Dermis blood vessel endothelial cell (primary cell): ENCODE measurements around the gene RHBDD3. TPM values are rescaled to one million over a fixed set of nuclear protein-coding genes. Genes with fewer than 3 reads are reported as not detected.
"Not testable (repeated sequence)": the region's sequence is repeated elsewhere in the genome, so short reads cannot be mapped to it uniquely, and the experiment has no call there.

Experiments
- DNase-seq: peaks from one replicate; pipeline ENCODE4 v3.0.0; 2010
- total RNA-seq: library from RNA; depleted of rRNA; stranded (reverse); fragments of >200 nt; gene quantifications from 2 replicates; pipeline ENCODE4 v1.2.3, GENCODE V29; 2014

The RHBDD3 gene
- total RNA-seq, 1 donor from 2014 or later = 28.1 TPM

DNA sequence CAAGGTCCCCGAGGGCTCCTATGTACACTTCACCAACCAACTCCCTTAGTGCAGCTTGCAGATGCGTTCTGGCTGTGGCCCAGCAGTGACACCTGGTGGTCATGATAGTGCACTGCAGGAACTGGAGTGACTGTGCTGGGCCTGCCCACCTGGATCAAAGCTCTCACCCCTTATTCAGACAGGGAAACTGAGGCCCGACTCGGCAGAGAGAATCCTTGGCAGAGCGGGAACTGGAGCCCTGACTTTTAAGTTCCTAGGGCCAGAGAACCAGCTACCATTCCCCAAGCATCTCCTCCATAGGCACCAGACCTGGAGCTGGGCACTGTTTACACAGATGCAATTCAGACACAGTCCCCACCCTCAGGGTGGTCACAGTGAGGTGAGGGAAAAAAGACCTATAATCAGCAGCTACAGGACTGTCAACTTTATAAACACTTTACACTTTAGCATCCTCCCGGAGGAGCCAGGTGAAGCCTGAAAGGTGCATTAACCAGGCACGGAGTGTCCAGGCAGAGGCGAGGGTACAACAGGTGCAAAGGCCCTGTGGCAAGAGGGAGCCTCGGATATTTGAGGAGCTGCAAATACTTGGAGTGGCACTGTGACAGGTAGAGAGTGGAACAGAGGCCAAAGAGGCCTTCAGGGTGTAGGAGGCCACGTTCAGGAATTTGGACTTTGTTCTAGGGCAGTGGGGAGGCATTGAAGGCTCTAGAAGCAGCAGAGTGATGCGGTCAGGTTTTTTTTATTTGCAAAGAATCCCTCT lies 22.0 kb downstream of the RHBDD3 start:
- peak; percentile 81 for DNase-seq

DNA sequence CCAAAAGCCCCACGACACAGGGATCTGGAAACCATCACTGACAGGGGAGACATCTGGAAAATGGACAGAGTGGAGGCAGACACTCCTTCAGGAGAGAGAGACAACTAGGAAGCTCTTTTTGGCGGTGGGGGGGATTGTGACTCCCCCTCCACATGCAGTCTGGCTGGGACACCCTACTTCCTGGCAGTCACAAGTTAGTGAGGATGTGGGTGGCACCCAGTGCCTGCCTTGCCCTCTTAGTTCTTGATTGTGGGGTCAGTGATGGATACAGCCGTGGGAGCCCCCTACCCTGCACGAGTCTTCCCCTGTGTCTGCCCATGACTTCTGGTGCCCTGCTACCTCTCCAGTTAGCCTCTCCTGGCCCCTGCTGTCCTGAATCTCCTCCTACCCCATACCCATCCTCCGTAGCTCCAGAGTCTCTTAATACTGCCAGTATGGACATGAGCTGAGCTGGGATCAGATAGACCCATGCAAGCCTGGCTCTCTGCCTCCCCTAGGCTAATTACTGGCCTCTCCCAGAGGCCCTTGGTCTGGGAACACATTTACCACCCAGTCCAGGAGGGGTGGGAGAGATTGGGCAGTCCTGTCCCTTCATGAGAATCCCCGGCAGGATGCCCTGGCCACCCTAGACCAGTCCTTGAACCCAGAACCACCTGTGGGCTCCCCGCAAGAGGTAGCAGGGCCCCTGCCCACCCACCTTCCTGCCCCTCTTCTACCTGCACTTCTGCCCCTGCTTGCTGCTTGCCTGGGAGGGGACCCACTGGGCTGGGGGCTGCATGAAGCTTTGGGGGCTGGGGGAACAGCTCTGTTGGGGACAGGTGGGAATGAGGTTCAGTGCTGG lies 22.8 kb downstream of the RHBDD3 start:
- DNase-seq = no peak

GRCh38 chr22:29243874-29244446 lies 23.8 kb downstream of the RHBDD3 start:
- DNase-seq = no peak

DNA sequence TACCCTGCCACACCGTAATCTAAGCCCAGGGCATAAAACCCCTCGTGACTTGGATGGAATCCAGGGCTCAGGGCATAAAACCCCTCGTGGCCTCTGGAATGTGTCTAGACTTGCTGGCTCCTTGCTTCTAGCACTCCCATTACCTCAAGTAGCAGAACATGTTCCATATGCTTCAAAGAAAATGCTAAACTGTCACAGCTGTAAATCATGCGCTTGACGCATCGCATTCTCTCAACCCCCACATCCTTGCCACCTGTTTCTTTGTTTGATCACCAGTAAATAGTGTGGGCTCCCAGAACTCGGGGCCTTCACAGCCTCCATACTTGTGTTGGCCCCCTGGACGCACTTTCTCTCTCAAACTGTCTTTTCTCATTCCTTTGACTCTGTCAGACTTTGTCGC lies 27.3 kb downstream of the RHBDD3 start:
- not testable (repeated sequence) for DNase-seq

- no peak for DNase-seq
Measured at GRCh38 chr22:29233277-29233877, 34.4 kb downstream of the RHBDD3 start.

DNA sequence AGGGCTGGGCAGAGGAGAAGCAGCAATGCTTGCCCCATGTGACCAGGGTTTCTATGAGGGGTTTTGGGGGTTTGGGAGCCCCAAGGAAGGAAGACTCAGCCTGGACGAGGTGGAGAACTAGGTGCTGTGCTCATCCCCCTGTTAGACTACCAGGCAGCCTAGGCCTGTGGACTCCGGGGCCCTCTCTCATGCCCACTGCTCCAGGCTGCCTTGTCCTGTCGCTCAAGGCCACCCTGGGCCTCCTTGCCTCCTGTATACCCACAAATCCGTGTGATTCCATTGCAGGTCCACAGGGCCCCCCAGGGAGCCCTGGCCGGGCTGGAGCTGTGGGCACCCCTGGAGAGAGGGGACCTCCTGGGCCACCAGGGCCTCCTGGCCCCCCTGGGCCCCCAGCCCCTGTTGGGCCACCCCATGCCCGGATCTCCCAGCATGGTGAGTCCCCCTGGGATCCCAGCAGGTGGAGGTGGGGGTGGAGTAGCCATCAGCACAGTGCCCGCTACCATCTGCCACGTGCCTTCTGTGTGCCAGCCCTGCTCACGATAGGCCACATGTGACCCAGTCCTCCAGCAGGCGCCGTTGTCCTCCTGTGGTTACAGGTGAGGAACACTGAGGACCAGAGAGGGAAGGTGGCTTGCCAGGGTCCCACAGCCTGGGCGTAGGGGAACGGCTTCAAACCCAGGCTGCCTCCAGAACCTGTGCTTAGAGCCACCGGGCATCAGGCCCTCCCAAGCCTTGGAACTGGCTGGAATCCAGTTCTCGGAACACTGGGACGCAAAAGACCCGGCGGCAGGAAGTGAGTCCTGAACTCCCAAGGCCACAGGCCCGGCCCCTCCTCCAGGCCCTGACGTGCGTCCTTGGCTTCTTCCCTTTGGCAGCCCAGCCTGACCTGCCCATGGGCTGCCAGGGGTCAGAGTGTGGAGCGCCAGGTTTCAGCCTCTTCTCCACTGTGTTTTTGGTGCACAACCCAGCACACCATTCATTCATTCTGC lies 35.5 kb downstream of the RHBDD3 start:
- DNase-seq = peak; percentile 54

- no peak for DNase-seq
Measured at GRCh38 chr22:29230972-29231875, 36.6 kb downstream of the RHBDD3 start.

DNA sequence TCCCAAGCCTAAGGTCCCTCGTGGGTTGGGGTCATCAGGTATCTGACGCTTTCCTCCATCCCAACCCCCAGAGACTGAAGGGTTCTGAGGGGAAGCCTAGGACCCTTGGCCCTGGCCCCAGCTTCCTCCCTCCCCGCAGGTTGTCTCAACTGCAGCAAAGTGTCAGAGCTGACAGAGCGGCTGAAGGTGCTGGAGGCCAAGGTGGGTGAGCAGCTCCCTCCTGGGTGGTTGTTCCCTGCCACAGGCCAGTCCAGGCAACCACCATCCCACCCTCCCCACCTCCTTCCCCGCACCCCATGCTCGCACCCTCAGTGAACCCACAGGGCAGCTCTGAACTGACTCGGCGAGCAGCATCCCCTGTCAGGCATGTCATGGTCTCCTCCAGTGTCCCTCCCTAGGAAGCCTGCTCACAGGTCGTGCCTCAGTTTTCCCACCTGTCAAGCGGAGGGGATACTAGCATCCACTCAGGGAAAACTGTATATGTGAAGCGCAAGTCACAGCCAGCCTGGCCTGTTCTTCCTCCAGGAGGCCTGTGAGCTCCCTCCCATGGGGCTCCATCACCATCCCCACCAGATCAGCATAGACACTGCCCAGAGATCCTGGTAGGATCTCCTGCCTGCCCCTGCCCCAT lies 41.3 kb downstream of the RHBDD3 start:
- DNase-seq = no peak

DNA sequence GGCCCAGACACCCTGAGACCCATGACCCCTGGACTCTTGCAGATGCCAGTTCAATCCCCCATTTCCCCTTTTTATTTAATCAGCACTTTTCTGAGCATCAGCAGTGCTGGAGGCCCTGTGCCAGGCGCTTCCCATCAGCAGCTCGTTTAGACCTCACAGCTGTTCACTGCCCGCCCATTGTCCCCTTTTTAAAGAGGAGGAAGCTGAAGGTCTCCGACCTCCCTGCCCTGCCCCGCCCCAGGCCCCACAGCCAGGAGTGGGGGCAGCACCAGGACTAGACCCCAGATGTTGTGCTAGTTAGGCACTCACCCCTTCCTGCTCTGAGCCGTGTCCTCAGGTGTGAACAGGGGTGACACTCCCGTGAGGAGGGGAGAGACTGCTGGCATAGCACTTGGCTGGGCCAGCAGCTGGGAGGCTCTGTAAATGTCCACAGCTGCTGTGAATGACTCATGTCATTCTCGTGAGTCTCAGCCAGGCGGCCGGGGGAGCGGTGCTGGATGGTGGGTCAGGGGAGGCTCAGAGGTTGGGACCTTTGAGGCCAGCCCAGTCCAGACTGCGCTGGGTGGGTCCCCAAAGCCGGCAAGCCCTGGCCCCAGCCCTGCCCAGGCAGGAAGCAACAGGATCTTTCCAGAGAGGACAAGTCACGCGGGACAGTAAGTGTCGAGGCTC lies 42.2 kb downstream of the RHBDD3 start:
- peak; percentile 60 for DNase-seq

- no peak for DNase-seq
Measured at GRCh38 chr22:29224859-29225410, 42.8 kb downstream of the RHBDD3 start.

- DNase-seq = no peak
Measured at GRCh38 chr22:29224121-29224858, 43.5 kb downstream of the RHBDD3 start.

- DNase-seq = no peak
Measured at GRCh38 chr22:29219881-29220670, 47.7 kb downstream of the RHBDD3 start.

DNA sequence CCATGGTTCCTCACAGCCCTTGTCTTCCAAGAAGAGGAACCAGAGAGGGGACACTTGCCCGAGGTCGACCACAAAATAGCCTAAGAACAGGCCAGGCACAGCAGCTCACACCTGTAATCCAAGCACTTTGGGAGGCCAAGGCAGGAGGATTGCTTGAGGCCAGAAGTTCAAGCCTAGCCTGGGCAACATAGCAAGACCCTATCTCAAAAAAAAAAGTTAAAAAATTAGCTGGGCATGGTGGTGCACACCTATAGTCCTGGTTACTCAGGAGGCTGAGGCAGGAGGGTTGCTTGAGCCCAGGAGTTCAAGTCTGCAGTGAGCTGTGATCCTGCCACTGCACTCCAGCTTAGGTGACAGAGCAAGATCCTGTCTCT lies 48.4 kb downstream of the RHBDD3 start:
- not testable (repeated sequence) for DNase-seq

DNA sequence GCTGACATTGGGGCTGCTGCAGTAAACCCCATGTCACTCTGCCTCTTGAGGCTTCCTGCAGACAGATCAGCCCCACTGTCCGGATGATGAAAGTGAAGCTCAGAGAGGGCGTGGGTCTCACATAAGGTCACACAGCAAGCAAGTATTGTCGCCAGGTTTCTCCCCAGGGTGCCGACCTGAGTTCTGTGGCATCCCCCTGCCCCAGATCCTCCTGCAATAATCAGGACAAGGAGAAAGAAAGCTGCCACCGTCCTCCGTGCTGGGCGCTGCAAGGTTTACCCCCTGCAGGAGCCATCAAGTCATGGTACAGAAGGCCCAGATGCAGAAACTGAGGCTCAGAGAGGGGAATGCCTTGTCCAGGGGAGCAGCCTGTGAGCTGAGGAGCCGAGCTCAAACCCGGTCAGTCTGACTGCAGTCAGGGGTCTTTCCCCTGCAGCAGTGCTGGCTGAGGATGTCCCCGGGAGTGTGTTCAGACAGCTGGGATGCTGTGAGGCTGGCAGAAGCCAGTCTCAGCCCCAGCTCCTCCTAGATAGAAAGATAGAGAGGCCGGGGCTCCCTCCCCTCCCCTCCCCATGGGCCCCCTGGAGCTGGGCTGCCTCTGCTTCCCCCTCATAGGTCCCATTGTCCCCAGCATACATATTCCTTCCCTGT lies 48.9 kb downstream of the RHBDD3 start:
- DNase-seq = no peak

GRCh38 chr22:29217827-29218757 lies 49.7 kb downstream of the RHBDD3 start:
- DNase-seq = no peak
